Measurements from ENCODE around the gene CSMD2.

Gene CSMD2

DNA sequence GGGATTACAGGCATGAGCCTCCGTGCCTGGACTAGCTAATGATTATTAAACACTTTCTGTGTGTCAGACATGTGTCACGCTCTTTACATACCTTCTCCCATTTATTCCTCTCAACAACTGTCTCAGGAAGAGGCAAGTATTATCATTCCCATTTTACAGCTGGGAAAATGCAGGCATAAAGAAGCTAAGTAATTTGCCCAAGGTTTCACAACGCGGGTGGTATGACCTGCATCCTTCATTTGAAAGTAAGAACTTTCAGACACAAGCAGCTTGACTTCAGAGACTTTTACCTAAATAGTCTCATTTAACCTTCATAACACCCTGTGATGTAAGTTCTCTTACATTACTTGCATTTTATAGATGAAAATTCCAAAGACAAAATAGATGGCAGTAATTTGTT lies 693.6 kb downstream of the CSMD2 start:
- H3K4me1 ChIP-seq (ENCODE audit: control insufficient read depth in 1 of 2, insufficient read depth in 2 of 2, low read length in 2 of 2) = peaks cover 30 to 31% of the 10 kb centered on the region in 2 donors
- H3K9ac ChIP-seq (ENCODE audit: low read depth in 1 of 2, low read length in 2 of 2) = no peak overlapping the region
- H3K9me3 ChIP-seq (ENCODE audit: control insufficient read depth in 1 of 2, low read length in 2 of 2) = no peaks in the 10 kb centered on the region
- H3K27ac ChIP-seq (ENCODE audit: low read depth, low read length) = no peak overlapping the region
- no peaks in the 10 kb centered on the region for H3K36me3 ChIP-seq (ENCODE audit: control insufficient read depth in 1 of 2, insufficient read depth in 2 of 2, low read length in 2 of 2)
- no peak overlapping the region for H3K4me3 ChIP-seq (ENCODE audit: low read depth in 1 of 2, low read length in 2 of 2)
- no peaks in the 10 kb centered on the region for H3K27me3 ChIP-seq (ENCODE audit: control insufficient read depth in 1 of 2, insufficient read depth in 2 of 2, low read length in 2 of 2)

DNA sequence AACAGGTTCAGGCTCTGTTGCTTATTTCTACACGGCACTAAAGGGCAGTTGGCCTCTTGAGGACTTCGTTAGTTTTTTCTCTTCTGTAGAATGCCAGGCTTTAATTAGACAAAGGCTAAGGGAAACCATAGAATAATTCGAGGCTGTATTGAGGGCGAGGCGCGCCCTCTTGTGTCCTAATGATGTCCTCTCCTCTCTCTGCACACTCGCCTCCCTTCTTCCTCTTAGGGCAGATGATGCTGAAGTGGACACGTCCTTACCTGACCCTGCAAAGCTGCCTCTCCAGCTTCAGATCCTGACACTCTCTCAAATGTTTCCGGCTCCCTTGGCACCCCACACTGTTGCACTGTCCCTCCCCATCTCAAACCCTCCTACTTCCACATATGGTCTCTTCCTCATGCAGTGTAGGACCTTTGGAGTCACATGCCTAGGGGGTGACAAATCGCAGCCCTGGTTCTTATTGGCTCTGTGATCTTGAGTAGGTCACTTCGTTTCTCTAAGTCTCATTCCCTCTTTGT lies 694.5 kb downstream of the CSMD2 start:
- Histone ChIP-seq H3K9ac (ENCODE audit: low read depth in 1 of 2, low read length in 2 of 2) (no peak overlapping the region), H3K4me3 (ENCODE audit: low read depth in 1 of 2, low read length in 2 of 2) (no peak overlapping the region), H3K9me3 (ENCODE audit: control insufficient read depth in 1 of 2, low read length in 2 of 2) (no peaks in the 10 kb centered on the region), H3K36me3 (ENCODE audit: control insufficient read depth in 1 of 2, insufficient read depth in 2 of 2, low read length in 2 of 2) (no peaks in the 10 kb centered on the region), H3K4me1 (ENCODE audit: control insufficient read depth in 1 of 2, insufficient read depth in 2 of 2, low read length in 2 of 2) (peaks cover 24 to 31% of the 10 kb centered on the region in 2 donors), H3K27ac (ENCODE audit: low read depth, low read length) (no peak overlapping the region), H3K27me3 (ENCODE audit: control insufficient read depth in 1 of 2, insufficient read depth in 2 of 2, low read length in 2 of 2) (no peaks in the 10 kb centered on the region)

DNA sequence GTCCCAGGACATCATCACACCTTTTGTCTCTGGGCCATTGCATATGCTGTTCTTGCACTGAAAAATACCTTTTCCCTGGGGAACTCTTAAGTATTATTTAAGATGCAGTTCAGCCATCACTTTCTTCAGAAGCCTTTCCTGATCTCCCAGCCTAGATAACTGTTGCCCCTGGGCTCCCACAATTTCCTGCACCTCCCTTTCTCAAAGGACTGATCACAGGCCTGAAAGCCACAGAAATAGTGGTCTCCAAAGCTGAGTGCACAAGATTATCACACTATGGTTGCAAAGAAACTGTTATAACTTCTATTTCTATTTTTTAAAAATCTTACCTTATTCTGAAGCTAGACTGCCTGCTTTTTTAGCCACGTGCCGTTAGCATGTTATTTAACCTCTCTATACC lies 695.3 kb downstream of the CSMD2 start:
- Histone ChIP-seq H3K9me3 (ENCODE audit: control insufficient read depth in 1 of 2, low read length in 2 of 2) (no peaks in the 10 kb centered on the region), H3K27ac (ENCODE audit: low read depth, low read length) (no peak overlapping the region), H3K4me3 (ENCODE audit: low read depth in 1 of 2, low read length in 2 of 2) (no peak overlapping the region), H3K9ac (ENCODE audit: low read depth in 1 of 2, low read length in 2 of 2) (no peak overlapping the region), H3K36me3 (ENCODE audit: control insufficient read depth in 1 of 2, insufficient read depth in 2 of 2, low read length in 2 of 2) (no peaks in the 10 kb centered on the region), H3K27me3 (ENCODE audit: control insufficient read depth in 1 of 2, insufficient read depth in 2 of 2, low read length in 2 of 2) (no peaks in the 10 kb centered on the region), H3K4me1 (ENCODE audit: control insufficient read depth in 1 of 2, insufficient read depth in 2 of 2, low read length in 2 of 2) (peaks cover 24% of the 10 kb centered on the region in 2 donors)

DNA sequence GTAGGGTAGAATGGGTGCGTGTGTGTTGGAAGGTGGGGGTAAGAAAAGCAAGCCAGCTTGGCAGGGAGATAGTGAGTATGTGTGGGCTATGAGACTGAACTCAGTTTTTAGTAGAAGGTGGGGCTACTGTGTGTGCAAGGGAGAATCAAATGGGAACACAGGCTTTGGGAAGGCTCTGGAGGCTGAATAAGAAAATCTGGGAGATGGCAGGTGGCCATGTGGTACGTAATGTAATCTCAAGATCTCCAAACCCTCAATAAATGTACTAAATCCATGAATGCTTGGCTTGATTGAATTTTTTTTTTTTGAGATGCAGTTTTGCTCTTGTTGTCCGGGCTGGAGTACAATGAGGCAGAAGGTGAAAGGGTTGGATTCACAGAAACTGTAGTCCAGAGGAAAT lies 696.1 kb downstream of the CSMD2 start:
- peaks cover 17 to 24% of the 10 kb centered on the region in 2 donors for H3K4me1 ChIP-seq (ENCODE audit: control insufficient read depth in 1 of 2, insufficient read depth in 2 of 2, low read length in 2 of 2)

DNA sequence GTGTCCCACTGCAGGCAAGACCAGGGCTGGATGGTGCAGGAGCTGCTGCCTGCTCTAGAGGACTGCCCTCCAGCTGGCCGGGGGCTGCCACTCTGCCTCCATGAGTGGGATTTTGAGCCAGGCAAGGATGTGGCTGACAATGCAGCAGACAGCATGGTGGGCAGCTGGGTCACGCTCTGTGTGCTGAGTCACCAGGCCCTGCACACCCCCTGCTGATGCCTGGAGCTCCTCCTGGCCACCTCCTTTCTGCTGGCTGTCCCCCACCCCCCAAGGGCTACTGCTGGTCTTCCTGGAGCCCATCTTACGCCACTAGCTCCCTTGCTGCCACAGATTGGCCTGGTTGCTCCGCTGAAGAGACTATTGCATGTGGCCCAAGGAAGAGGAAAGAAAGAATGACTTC lies 696.5 kb downstream of the CSMD2 start:
- no peaks in the 10 kb centered on the region for H3K36me3 ChIP-seq (ENCODE audit: control insufficient read depth in 1 of 2, insufficient read depth in 2 of 2, low read length in 2 of 2)
- H3K4me3 ChIP-seq (ENCODE audit: low read depth in 1 of 2, low read length in 2 of 2) = no peak overlapping the region
- H3K27ac ChIP-seq (ENCODE audit: low read depth, low read length) = no peak overlapping the region
- H3K9me3 ChIP-seq (ENCODE audit: control insufficient read depth in 1 of 2, low read length in 2 of 2) = no peaks in the 10 kb centered on the region
- H3K9ac ChIP-seq (ENCODE audit: low read depth in 1 of 2, low read length in 2 of 2) = no peak overlapping the region
- peaks cover 14 to 24% of the 10 kb centered on the region in 2 donors for H3K4me1 ChIP-seq (ENCODE audit: control insufficient read depth in 1 of 2, insufficient read depth in 2 of 2, low read length in 2 of 2)
- no peaks in the 10 kb centered on the region for H3K27me3 ChIP-seq (ENCODE audit: control insufficient read depth in 1 of 2, insufficient read depth in 2 of 2, low read length in 2 of 2)

More for the DNA sequence above, 696.1 kb downstream of the CSMD2 start:
- Histone ChIP-seq H3K27ac (ENCODE audit: low read depth, low read length) (no peak overlapping the region), H3K9ac (ENCODE audit: low read depth in 1 of 2, low read length in 2 of 2) (no peak overlapping the region), H3K27me3 (ENCODE audit: control insufficient read depth in 1 of 2, insufficient read depth in 2 of 2, low read length in 2 of 2) (no peaks in the 10 kb centered on the region), H3K36me3 (ENCODE audit: control insufficient read depth in 1 of 2, insufficient read depth in 2 of 2, low read length in 2 of 2) (no peaks in the 10 kb centered on the region), H3K4me3 (ENCODE audit: low read depth in 1 of 2, low read length in 2 of 2) (no peak overlapping the region), H3K9me3 (ENCODE audit: control insufficient read depth in 1 of 2, low read length in 2 of 2) (no peaks in the 10 kb centered on the region)

DNA sequence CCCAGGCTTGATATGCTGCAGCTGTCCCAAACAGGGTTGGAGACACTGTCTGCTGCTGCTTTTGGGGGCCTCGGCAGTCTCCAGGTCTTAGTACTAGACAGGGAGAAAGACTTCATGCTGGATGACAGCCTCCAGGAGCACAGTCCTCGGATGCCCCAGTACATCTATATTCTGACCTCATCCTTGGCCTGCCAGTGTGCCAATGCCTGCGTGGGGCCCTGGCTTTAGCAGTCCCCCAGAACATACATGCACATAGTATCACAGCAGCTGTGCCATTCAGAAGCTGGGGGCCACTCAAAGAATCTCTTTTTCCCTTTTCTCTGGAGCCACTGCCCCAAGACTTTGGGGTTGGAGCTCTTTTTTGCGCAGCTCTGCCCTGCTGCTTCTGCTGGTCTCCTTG lies 697.0 kb downstream of the CSMD2 start:
- Histone ChIP-seq H3K9ac (ENCODE audit: low read depth in 1 of 2, low read length in 2 of 2) (no peak overlapping the region), H3K4me1 (ENCODE audit: control insufficient read depth in 1 of 2, insufficient read depth in 2 of 2, low read length in 2 of 2) (peaks cover 9 to 25% of the 10 kb centered on the region in 2 donors), H3K27me3 (ENCODE audit: control insufficient read depth in 1 of 2, insufficient read depth in 2 of 2, low read length in 2 of 2) (no peaks in the 10 kb centered on the region), H3K4me3 (ENCODE audit: low read depth in 1 of 2, low read length in 2 of 2) (no peak overlapping the region), H3K27ac (ENCODE audit: low read depth, low read length) (no peak overlapping the region), H3K9me3 (ENCODE audit: control insufficient read depth in 1 of 2, low read length in 2 of 2) (no peaks in the 10 kb centered on the region), H3K36me3 (ENCODE audit: control insufficient read depth in 1 of 2, insufficient read depth in 2 of 2, low read length in 2 of 2) (no peaks in the 10 kb centered on the region)

DNA sequence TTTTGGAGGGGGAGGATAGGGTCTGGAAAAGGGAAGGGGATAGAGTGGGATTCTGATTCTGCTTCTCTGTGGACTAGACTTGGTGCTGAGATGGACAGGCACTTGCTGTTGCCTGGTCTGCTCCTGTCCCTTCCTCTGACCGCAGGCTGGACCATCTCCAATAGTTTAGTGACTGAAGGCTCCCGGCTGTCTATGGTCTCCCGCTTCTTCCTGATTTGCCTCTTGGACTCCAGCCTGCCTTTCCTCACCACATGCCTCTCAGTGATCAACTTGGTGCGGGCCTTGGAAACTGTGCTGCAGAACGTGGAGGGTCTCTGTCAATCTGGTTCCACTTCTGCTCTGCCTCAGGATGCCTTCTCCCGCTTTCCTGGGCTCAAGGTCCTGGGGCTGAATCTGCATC lies 698.9 kb downstream of the CSMD2 start:
- no peaks in the 10 kb centered on the region for H3K27me3 ChIP-seq (ENCODE audit: control insufficient read depth in 1 of 2, insufficient read depth in 2 of 2, low read length in 2 of 2)
- H3K36me3 ChIP-seq (ENCODE audit: control insufficient read depth in 1 of 2, insufficient read depth in 2 of 2, low read length in 2 of 2) = no peaks in the 10 kb centered on the region
- no peak overlapping the region for H3K4me3 ChIP-seq (ENCODE audit: low read depth in 1 of 2, low read length in 2 of 2)
- no peaks in the 10 kb centered on the region for H3K9me3 ChIP-seq (ENCODE audit: control insufficient read depth in 1 of 2, low read length in 2 of 2)
- no peak overlapping the region for H3K9ac ChIP-seq (ENCODE audit: low read depth in 1 of 2, low read length in 2 of 2)
- no peak overlapping the region for H3K27ac ChIP-seq (ENCODE audit: low read depth, low read length)
- peaks cover 0 to 16% of the 10 kb centered on the region in 2 donors for H3K4me1 ChIP-seq (ENCODE audit: control insufficient read depth in 1 of 2, insufficient read depth in 2 of 2, low read length in 2 of 2)

DNA sequence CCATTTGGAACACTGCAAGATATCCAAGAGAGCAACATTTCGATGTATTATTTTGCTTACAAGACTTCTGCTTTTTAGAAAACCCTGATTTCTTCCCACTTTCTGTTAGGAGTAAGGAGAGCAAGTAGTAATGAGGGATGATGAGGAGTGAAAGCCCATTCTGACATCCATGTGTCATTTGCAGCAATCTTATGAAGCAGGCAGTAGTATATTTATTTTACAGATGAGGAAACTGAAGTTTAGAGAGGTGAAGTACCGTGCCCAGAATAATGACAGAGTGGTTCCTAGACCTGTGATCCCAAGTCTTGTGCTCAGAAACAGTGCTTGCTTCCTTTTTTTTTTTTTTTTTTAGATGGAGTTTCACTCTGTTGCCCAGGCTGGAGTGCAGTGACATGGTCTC lies 699.7 kb downstream of the CSMD2 start:
- Histone ChIP-seq H3K4me1 (ENCODE audit: control insufficient read depth in 1 of 2, insufficient read depth in 2 of 2, low read length in 2 of 2) (peaks cover 0 to 11% of the 10 kb centered on the region in 2 donors), H3K9ac (ENCODE audit: low read depth in 1 of 2, low read length in 2 of 2) (no peak overlapping the region), H3K27me3 (ENCODE audit: control insufficient read depth in 1 of 2, insufficient read depth in 2 of 2, low read length in 2 of 2) (no peaks in the 10 kb centered on the region), H3K36me3 (ENCODE audit: control insufficient read depth in 1 of 2, insufficient read depth in 2 of 2, low read length in 2 of 2) (no peaks in the 10 kb centered on the region), H3K9me3 (ENCODE audit: control insufficient read depth in 1 of 2, low read length in 2 of 2) (no peaks in the 10 kb centered on the region), H3K4me3 (ENCODE audit: low read depth in 1 of 2, low read length in 2 of 2) (no peak overlapping the region), H3K27ac (ENCODE audit: low read depth, low read length) (no peak overlapping the region)

DNA sequence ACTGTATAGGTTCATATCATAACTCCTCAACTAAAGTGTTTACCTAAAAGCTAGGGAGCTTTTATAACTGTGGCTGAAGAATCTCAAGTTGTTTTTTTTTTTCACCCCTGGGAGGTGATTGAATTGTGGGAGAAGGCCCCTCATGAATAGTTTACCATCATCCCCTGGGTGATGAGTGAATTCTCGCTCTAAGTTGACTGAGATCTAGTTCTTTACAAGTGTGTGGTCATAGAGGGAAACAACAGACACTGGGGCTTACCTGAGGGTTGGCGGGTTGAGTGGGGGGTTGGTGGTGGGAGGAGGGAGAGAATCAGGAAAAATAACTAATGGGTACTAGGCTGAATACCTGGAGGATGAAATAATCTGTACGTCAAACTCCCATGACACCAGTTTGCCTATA lies 700.5 kb downstream of the CSMD2 start:
- H3K36me3 ChIP-seq (ENCODE audit: control insufficient read depth in 1 of 2, insufficient read depth in 2 of 2, low read length in 2 of 2) = no peaks in the 10 kb centered on the region
- no peaks in the 10 kb centered on the region for H3K9me3 ChIP-seq (ENCODE audit: control insufficient read depth in 1 of 2, low read length in 2 of 2)
- H3K9ac ChIP-seq (ENCODE audit: low read depth in 1 of 2, low read length in 2 of 2) = no peak overlapping the region
- no peak overlapping the region for H3K27ac ChIP-seq (ENCODE audit: low read depth, low read length)
- H3K27me3 ChIP-seq (ENCODE audit: control insufficient read depth in 1 of 2, insufficient read depth in 2 of 2, low read length in 2 of 2) = no peaks in the 10 kb centered on the region
- H3K4me1 ChIP-seq (ENCODE audit: control insufficient read depth in 1 of 2, insufficient read depth in 2 of 2, low read length in 2 of 2) = peaks cover 0 to 11% of the 10 kb centered on the region in 2 donors
- H3K4me3 ChIP-seq (ENCODE audit: low read depth in 1 of 2, low read length in 2 of 2) = no peak overlapping the region

Data from duodenal mucosa (tissue), 2 donors.